Stimulated activated CD4-positive, alpha-beta T cell treated with anti-CD3 and anti-CD28 coated beads, Interleukin-1b, Interleukin-23, amount 100 ng/mL, for 1 hour (primary cell): ENCODE data around the gene ALDOB.

Experiments used
- DNase-seq, 2 donors: peaks; one replicate each; pipeline ENCODE4 v3.0.0-alpha.2; 2020; ENCODE audit warnings: low read depth in 2 of 2

The ALDOB gene

DNA sequence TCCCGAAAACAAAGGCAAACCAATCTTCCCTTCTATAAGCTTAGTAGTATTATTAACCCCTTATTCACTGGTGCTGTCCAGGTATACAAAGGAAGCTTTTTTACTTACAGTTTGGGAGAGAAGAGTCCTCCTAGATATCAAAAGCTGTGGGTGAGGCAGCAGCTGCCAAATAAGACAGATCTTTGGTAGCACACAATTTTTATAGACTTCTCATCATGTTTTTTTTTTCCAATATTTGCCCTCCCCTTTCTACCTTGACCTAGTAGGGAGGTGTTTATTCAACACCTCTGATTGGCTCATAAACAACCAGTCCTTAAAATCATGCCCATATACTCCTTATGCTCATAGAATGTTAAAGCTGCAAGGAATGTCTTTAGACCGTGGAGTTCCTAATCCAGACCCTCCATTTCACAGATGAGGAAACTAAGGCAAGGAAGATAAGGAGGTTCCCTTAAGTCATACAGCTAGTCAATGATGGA is at the start of gene ALDOB:
TSS of gene ALDOB (minus strand) at position 174 of the 479 bp plus-strand sequence. CDS start 4,887 bp downstream, outside the sequence.
- DNase-seq, result no peak

DNA sequence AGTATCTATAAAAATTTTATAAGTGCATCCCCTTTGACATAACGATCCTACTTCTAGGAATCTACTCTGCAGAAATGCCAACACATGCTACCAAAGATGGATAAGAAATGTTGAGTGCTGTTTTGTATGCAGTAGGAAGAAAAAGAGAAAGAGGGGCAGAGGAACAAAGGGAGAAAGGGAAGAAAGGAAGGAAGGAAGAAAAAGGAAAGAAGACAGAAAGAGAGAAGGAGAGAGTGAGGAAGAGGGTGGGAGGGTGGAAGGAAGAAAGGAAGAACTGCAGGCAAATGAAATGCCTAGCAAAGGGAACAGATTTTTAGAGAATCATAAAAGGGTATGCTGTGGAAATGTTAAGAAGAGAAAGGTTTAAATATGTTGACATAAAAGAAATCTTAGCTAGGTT is 48.5 kb upstream of the ALDOB start:
- DNase-seq, result no peak

DNA sequence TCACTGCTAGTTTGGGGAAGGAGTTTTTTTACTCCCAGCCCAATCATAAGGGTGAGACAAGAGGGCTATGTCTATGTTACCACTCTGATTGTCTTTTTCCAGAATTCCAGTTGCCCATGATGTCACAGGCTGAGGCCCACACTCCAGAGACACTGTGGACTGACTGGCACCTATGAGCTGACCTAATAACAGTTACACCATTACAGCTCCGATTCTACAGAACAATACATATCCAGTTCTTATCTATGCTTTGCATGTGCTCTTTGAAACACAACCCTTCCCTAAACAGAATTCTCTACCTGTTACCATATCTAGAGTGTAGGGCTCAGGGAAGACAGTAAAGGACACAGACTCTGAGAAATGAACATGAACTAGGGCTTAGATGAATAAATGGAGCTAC is 45.7 kb upstream of the ALDOB start:
- DNase-seq, result no peak

DNA sequence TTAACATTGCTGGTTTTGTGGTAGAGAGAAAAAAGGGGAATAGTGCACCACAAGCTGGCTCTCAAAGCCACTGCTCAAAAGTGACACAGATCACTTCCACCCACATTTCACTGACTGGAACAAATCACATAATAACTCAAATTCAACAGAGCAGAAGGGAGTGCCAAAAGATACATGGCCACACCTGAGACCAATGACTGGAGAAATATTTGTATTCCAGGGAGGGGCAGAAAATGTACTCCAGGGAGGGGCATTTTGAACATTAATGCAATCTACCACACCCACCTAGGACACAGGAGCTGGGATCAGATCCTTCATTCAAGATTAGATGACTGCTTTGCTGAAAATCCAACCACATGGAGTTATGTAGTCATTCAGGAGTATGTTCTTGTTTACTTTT is 44.8 kb upstream of the ALDOB start:
- DNase-seq, result no peak

DNA sequence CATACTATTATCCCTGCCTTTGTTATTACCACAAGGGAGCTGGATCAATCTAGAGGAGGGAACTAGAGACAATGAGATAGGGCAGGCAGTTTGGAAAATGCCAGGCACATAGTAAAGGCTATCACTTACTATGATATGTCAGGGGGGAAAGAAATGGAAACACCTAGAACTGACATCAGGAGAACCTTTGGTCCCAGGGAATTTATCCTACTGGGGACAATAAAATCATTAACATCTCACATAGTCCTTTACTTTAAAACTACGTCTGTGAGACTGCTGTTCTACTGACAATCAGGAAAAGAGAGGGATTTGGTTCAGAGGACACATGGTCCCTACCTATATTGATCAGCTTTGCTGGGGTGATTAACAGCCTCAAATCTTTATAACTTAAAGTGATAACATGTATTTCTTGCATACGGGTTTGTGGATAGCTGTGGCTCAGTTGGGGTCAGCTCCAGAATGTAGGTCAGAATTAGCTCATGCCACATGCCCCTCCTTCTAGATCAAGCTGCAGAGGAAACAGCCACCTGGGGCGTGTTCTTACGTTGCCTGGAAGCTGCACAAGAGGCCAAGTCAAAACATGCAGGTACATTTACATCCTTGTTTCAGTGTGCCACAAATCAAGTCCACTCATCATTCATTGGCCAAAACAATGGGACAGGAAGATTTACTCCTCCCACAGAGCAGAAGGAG is 43.9 kb upstream of the ALDOB start:
- no peak for DNase-seq

DNA sequence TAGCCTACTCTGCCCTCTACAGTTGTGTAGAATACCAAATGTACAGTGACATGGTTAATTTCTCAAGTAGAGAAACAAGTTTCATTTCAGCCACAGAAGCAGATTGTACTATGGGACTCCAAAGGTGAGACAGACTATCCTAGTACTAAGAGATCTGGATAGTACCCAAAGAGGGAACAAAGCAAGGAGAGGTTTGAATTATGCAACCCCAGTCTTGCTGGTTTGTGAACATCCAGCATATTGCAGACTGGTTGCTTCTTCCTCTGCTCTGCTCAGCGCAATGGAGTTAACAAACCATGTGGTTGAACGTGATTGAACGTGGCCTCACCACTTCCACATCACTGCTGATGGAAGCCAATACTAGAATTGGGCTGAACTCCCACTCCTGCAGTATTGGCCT is 43.3 kb upstream of the ALDOB start:
- DNase-seq, result no peak

DNA sequence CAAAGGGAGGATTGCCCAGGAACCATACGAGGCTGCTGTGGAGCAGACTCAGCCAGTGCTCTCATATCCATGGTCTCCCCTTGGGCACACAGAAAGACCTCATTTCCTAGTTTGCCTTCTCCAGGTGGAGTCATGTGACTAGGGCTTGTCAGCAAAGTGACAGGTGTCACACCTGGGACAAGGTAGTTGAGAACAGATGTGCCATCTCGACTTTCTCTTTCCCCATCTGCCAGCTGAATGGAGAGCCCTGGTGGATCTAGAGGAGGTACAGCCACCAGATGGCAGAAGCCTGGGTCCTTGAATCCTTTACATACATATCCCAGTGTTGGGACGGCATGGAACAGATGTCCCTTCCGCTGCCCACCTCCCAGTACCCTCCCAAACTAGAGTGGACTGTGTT is 42.9 kb upstream of the ALDOB start:
- no peak for DNase-seq

DNA sequence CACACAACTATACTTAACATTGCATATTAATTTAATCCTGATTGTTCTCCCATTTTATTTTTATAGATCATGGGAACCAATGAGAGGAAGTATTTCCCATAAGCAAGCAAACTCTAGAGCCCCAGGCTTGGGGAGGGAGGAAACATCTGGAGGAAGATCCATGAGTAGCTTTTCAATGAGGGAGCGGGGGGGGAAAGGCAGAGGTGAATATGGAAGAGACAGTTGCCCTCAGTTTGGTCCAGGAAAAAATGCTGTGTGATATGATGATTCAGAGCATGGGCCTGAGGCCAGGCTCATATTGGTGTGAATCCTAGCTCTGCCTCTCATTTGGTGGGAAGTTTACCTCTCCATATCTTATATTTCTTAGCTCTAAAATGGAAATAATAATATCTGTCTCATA is 42.2 kb upstream of the ALDOB start:
- no peak for DNase-seq

DNA sequence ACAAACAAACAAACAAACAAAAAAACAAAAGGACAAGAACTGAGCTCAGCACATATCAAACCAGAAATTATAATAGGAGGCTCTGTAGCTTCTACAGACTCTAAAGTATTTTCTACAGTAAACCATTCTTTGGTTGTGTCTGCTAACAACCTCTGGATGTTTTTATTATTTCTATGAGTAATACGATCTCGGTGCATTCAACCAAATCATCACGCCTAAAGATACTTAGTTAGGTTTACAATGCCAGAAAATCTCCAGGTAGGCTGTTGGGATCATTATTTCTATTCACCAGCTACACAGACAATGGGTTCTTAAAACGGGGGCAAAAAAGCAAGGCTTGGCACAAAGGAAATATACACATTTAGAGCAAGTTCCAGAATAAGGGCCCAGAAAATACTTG is 41.6 kb upstream of the ALDOB start:
- no peak for DNase-seq

DNA sequence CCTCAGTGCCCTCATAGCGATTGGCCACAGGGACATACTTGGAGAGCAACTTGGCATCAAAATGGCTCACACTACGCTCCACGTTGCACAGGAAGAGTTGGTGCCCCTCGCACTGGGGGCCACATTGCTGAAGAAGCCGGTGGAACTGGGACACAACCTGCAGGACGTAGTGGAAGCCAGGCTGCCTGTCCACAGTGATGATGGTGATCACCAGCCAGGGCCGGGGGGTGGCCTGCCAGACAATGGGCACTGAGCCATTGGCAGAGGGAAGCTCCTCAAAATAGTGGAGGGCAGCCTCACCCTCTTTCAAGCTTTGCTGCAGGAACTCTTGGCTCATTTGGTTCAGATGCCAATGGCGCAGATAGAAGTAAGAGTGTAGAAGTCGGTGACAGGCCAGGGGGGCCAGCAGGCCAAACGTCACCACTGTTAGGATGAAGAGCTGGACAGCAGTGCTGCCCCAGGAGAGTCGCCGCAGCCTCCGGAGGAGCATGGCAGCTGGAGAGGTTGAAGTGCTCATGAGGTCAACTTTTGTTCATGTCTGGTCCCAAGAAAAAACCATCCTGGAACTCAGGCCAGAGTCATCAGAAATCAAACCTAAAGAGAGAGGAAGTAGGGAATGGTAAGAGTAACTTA is 41.1 kb upstream of the ALDOB start:
- DNase-seq, result no peak

DNA sequence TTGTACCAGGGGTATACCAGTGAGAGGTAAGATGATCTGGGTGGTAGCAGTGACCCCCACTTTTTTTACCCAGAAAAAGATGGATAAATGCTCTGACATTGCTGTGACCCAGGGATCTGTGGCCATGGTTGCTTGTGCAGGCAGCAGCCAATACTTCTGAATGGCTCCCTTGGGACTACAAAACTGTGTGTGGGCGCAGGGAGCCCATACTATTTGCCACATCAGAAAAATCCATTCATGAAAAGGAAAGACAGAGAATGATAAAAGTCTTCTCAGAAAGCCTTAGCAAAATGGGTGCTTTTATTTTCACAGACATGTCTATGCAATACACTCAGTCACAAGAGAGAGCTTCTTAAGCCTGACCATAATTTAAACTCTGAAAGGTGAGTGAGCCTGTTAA is 37.3 kb upstream of the ALDOB start:
- no peak for DNase-seq

DNA sequence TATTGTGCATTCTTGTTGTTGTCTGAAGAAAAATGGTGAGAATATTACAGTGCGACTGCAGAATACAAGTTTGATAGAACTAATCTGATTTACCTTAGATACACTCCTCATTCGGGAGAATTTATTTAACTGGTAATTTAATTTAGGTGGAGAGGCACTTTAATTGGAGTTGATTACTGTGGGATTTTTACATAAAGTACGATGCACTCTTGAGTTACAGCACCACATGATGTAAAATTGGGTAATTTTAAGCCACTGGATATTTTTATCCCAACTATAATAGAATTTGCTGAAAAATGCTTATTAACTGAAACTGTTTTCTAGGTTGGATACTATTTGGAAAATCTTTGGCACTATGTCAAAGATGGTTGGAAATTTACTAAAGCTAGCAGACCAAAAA is 35.4 kb upstream of the ALDOB start:
- DNase-seq, result no peak

DNA sequence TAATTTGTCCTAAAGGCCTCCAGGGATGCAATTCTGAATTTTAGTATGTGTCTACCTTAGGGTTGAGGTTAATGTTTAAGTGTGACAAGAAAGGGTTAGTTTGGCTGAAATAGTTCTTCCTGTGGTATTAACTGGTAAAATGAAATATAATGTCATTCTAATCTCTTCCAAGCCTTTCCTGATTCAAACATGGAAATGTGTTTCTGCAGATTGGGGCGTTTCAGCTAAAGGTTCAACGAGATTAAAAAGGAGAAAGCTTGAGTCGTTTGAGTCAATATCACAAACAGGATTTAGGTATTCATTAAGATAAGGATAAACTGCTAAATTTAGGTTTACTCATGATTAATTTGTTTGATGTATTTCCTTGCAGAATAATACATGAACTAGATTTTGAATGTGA is 34.4 kb upstream of the ALDOB start:
- DNase-seq, result no peak

DNA sequence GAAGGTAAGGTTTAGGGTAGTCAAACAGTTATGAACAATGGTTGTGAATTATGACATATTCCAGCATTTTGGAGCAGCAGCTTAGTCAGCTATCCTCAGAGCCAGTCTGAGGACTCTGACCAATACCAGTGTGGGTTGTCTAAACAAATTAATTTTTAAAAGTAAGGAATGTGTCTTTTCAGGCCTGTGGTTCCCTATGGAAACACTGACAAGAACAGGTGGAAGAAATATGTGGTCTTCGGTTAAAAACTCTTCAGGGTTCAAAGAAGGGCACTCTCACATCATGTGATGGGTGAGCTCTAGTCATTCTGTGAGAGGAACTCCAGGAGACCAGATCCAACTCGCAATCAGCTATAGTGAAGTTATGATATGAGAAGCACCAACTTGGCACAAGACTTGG is 33.5 kb upstream of the ALDOB start:
- DNase-seq, result no peak

DNA sequence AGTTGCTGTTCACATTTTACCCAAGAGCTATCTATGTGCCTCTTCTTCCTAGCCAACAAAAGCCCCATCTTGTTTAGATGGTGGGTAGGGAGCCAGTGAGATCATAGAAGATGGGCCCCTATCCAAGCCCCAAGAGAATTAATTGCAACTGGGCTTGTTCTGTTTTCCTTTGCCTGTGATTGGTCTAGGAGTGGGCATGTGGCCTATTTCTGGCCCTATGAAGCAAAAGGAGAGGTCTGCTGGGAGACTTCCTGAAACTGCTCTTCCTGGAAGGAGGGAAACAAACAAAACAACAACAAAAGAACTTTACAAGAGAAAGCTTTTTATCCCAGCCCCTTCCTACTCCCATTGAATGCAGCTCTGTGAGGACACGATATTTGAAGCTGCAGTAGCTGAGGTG is 32.5 kb upstream of the ALDOB start:
- DNase-seq, result no peak

DNA sequence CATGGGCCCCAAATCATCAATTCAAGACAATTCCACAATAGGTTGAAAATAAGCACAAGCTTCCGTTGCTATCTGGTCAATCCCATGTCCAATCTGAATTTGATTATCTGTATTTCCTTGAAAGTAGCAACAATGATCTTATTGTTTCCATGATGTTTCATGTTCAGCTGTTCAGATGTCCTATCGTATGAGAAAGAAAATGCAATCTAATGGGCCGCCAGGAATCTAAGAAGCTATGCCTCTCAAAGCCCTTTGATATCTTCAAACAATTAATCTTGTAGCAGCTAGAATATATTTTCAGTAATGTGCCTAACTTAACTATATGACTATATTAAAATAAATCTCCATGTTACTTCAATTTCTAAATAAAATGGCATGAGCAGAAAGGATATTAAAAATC is 32.1 kb upstream of the ALDOB start:
- DNase-seq, result no peak

DNA sequence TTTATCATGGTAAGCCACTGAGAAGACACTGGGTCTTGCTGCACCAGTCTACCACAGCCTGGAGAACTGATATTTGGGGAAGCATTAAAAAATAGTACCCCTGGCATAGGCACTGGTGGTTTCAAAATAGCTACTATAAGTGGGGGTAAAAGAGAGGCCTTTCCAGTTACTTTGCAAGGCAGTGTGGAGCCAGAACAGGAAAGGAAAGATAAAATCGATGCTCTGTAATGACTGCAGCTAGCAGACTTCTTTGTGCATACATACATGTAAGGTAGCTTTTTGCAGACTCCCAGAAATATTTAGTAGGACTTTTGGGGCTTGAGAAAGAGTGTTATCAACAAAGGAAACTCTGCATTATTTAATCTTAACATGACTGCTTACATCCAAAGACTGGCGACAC is 31.3 kb upstream of the ALDOB start:
- no peak for DNase-seq

DNA sequence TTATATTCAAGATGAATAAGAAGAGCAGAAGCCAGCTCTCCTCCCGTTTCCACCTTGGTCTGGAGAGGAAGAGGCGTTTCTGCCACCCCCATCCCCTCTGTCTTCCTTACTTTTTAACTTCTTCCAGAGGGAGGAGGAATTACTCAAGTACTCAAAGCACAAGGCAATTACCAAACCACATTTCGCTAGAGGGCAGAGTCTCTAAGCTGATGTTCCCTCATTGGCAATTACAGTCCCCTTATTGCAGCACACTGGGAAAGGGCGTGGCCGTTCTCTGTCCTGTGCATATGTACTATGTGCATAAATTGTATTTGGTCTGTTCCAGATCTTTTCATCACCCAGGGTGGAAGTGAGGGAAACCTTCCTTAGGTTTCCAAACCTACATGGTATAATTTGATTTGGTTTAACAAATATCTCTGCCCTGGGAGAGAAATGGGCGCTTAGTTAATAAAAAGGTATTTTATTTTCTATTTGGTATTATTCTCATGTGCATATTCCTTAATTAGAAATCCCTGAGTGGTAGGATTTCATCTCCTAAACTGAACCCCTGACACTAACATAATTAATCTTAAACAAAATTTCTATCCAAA is 29.8 kb upstream of the ALDOB start:
- DNase-seq, result no peak

DNA sequence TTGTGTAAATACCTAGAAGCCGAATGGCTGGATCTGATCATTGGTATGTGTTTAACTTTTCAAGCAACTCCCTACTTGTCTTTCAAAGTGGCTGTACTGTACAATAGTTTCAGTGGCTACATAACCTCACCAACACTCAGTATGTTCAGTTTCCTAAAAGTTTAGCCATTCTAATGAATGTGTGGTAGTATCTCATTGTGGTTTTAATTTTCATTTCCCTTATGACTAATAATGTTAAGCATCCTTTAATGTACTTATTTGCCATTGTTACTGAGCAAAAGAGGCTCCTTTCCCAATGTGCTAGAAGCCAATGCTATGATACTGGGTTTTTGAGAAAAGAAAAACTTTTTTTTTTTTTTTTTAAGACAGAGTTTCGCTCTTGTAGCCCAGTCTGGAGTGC is 27.8 kb upstream of the ALDOB start:
- DNase-seq, result no peak

DNA sequence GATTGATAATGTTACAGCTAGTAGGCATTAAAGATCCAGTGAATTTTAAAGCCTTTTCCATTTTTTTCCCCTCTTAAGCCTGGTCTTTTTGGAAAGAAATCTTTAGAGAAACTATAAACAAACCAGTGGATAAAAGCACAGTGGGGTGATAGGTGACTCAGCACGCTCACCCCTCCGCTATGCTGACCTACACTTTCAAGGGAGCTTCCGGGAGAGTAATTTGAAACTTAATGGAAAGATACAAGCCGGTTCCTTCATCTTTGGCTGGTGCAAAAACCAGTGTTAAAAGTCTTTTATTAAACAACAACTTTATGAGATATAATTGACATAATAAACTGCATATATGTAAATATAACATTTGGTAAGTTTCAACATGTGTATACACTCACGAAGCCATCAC is 27.0 kb upstream of the ALDOB start:
- no peak for DNase-seq

DNA sequence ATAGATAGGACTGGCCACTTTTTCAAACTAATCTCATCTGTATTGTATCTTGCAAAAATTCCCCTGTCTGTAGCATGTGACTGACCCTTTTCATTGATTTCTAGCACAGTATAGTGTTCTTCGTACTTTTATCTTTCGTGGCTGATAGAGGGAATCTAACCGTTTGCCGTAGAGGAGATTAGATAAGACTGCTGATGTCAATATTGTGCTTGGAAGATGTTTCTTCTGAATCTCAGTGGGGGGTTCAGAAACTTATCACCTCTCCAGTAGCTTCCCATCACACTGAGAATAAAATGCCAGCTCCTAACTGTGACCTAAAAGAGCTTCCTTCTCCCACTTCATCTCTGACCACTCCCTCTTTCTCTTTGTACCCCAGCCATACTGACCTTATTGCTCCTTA is 25.4 kb upstream of the ALDOB start:
- no peak for DNase-seq

DNA sequence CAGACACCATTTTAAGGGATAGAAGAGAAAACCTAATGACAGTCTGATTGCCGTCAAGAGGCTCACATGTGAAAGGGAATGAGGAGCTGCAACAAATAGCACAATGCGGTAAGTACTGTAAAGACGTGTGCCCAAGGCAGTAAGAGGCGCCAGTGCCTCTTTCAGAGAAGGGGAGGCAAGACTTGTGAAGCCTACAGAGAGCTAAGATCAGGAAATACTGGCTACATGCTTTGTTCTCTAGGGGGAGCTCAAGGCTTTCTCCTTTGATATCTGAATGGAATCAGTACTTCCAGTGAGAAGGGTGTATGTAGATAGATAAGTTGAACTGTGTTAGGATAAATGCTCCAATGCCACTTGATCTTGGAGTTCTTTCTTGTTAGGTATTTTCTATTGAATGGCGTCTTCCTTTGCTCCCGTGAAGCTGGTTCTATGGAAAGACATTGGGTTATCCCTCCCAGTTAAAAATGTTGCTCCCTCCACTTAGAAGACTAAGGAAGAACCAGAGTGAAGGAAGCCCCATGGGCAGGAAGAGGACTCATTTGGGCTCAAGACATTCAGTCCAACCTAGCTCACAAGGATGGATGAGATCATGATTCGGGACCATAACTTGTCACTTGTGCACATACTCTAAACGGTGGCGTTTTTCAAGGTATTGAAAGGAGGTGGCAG is 23.5 kb upstream of the ALDOB start:
- no peak for DNase-seq

DNA sequence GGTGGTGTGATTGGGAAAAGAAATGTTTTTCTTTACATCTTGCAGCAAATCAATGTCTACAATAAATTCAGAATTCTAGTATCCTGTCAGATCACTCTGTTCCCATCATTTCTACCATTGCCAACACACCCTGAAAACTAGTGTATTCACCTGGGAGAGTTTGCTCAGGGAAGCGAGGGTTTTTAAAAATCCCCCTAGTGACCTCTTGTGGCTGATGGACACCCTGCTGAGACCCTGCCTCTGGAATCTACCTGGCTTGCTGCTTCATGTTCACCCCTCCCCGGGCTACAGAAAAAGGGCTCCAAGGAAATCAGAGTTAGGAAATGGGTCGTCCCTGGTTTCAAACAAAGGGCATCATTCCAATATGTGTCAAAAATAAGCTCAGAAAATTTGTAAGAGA is 21.4 kb upstream of the ALDOB start:
- no peak for DNase-seq
